GM19397 (cell line): Measurements from ENCODE around the gene ADAM17.
"Not testable (repeated sequence)": the region's sequence is repeated elsewhere in the genome, so short reads cannot be mapped to it uniquely, and the experiment has no call there.

ENCODE experiments used
- ATAC-seq: cut with Tn5 transposase; IDR thresholded peaks from one replicate; pipeline ENCODE4 v1.9.1; 2021; ENCODE audit warnings: mild to moderate bottlenecking, moderate library complexity; ENCODE audit not compliant: unreplicated experiment

ADAM17 gene

DNA sequence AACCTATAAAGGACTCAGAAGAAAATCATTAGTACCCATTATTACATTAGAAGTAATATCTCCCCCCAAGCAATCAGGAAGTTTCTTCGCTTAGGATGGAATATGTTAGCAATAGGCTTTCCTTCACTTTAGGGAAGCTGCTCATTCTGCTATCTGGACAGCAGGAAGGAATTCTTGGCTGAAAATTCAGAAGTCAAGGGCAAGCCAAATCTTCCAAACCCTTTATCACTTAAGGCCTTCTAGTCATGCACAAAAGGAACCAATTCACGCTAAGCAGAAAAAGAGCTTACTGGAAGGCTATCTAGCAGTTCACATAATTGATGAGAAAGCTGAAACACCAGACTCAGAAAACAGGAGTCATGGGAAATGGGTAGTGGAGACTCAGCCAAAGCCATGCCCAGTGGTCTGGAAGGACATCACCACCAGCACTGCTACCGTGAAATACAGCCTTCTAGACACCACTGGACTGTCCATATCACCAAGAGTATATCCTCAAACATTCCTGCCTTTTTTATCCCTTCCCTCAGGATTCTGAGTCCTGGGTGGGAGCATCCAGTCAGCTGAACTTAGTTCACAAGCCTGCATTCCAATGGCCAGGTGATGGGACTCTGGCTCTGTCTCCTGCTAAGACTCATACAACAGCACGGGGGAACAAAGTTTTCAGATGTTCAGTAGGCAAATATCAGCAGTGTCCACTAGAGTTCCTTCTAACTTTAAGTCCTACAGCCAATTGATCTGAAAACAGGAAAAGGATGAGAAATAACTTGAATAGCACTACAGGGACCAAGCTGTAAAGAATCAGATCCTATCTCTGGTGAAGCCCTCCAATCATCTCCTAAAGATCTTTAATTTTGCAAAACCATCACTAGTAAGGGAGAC is 14.8 kb upstream of the ADAM17 start:
- ATAC-seq, result no peak

GRCh38 chr2:9565436-9566153 is 10.0 kb upstream of the ADAM17 start:
- no peak for ATAC-seq

GRCh38 chr2:9560628-9561027 is 5.0 kb upstream of the ADAM17 start:
- ATAC-seq, result no peak

DNA sequence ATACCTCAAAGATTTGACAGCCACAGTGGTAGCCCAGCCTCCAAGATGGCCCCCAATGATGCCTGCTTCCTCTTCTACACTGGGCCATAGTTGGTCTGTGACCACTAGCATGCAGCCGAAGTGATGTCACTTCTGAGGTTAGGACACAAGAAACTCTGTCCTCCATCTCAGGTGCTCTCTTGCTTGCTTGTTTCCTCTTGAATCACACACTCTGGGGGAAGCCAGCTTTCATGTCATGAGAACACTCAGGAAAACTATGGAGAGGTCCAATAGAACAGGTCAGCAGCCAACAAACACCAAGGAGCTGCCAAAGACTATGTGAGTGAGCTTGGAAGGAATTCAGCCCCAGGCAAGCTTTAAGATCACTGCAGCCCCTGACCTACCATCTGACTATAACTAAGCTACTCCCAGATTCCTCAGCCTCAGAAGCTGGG is 3.3 kb upstream of the ADAM17 start:
- ATAC-seq, result no peak

DNA sequence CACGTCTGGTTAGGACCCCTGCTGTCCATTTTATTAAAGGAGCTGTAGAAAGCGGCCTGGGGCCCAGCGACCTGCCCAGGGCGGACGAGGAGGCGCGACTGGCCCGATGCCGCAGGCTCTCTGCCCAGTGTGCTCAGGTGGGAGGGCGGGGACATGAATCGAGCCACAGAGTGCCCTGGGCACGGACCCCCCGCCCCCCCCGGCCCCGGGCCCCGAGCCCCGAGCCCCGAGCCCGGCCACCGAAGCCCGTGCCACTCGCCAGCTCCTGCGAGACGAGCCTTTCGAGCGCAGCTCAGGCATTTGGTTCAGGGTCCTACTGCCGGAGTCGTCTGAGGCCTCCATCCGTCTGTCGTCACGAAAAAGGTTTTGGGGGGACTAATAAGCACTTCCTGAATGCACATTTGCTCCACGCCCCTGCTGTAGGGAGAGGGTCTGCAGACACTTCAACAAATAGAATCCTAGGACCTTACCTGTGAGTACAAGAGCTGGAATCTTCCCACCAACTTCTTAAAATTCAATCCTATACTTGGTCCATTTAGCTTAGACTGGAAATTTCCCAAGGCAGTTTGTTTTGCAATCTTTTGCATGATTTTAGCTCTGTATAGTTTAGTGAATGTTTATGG is 602 bp upstream of the ADAM17 start:
- ATAC-seq, result peak; percentile 22

- no peak for ATAC-seq
These were observed 721 bp downstream of the ADAM17 start for GRCh38 chr2:9554921-9555296.

DNA sequence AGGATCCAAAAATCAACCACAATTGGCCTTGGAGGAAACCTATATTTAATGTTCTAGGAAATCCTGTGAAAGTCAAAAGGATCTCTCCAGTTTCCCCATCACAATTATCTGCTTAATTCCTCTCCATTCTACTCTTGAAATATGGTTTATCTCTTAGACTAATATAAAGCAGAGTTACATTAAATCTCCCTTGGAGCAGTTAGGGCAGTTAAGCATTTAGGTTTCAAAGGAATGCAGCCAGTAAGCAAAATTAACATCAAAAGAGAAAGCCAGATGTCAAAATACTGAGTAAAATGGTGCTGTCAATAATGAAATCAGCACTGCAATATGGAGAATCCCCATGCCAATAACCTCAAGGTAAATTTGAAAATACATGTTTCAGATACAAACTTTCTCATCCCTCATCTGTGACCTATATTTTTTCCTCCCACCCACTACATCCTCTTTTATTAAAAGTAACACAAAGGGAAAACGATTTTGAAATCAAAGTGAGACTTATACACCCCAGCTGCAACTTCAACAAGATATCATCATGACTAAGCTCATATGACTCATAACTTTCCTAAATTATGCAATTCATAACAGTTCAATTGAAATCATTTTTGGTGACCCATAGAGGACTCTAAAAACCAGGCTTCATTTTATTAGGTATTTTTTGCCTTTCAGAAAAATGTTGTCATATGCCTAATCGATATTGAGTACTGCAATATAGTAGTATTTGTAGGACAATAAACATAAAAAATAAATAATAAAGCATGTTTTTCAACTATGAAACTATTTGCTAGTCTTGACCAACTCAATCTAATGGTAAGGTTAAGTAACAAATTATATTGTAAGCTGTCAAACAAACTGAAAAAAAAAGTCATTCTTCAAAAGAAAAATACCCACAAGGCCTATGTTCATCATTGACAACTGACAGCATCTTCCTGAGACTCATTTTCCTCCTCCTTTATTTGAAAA is 3.1 kb downstream of the ADAM17 start:
- no peak for ATAC-seq

DNA sequence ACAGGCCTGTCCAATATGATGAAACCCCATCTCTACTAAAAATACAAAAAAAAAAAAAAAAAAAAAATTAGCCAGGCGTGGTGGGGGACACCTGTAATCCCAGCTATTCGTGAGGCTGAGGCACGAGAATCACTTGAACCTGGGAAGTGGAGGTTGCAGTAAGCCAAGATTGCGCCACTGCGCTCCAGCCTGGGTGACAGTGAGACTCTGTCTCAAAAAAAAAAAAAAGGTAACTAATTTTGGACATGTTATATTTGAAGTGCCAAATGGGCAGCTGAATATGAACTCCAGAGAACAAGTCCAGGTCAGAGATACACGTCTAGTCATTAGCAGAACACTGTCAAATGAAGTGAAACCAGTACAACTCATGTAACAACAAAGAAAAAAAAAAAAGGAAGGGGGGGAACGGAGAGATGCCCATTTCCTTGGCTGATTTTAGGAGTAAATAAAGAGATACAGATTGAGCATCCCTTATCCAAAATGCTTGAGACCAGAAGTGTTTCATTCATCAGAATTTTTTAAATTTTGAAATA is 4.7 kb downstream of the ADAM17 start:
- ATAC-seq, result not testable (repeated sequence)

GRCh38 chr2:9549420-9549819 is 6.2 kb downstream of the ADAM17 start:
- peak; percentile 29 for ATAC-seq

GRCh38 chr2:9548506-9548905 is 7.1 kb downstream of the ADAM17 start:
- peak; percentile 40 for ATAC-seq

GRCh38 chr2:9547262-9547991 is 8.2 kb downstream of the ADAM17 start:
- ATAC-seq, result peak; percentile 8

DNA sequence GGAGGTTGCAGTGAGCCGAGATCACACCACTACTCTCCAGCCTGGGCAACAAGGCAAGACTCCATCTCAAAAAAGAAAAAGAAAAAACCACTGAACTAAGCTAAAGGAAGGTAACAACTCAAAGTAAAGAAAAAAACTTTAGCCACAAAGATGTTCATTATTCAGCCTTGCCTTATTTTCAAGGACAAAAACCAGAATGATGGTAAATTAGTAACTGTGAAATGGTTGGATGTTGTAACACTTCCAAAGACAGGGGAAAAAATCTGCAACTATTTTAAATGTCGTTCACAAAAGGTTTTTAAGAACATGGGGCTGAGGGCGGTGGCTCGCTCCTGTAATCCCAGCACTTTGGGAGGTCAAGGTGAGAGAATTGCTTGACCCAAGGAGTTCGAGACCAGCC is 10.1 kb downstream of the ADAM17 start:
- no peak for ATAC-seq

DNA sequence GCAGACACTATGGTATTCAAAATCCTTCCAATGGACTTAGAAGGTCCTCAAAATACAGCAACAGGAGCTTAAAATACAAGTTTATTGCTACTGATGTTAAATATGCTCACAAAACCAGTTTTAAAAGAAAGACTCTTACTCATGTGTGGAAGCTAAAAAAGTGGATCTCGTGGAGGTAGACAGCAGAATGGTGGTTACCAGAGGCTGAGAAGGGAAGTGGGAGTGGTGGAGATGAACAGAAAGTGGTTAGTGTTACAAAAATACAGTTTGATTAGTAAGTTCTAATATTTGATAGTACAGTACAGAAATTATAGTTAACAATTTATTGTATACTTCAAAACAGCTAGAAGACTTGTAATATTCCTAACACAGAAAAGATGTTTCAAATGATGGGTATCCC is 12.1 kb downstream of the ADAM17 start:
- ATAC-seq, result no peak

GRCh38 chr2:9539531-9539930 is 16.1 kb downstream of the ADAM17 start:
- ATAC-seq, result no peak

- no peak for ATAC-seq
These were observed 17.6 kb downstream of the ADAM17 start for GRCh38 chr2:9538000-9538507.

DNA sequence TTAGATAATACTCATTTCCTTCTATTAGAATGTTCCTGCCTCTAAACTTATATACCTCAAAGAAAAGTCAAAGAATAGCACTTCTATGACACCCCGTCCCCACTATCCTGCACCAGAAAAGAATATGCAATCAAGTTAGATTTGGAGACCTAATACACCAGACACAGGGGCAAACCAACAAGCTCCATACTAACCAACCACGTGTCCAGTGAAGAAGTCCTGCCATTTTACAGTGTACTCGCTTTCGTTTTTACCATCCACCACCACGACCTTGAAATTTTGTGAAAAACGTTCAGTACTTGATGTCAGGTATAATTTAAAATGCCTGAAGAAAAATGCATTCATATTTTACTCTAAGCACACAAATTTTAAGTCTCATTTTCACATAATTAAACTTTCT is 19.1 kb downstream of the ADAM17 start:
- ATAC-seq, result no peak

GRCh38 chr2:9535177-9535576 is 20.5 kb downstream of the ADAM17 start:
- no peak for ATAC-seq

DNA sequence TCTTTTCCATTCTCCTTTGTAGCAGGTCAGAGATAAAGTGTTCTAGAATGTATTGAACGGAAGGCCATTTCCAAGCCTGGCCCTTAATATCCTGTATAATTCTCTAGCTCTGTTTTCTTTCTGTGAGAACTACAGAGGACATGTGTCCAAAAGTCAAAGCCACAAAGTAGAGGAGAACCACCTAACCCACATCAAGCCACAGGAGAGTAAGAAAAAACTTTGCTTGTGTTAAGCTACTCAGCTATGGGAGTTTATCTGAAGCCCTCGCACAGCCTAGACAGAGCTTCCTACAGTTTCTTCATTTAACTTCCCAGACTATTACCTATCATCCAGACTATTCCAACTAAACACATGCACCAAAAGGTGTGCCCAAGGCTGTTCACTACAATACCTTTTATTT is 22.0 kb downstream of the ADAM17 start:
- no peak for ATAC-seq

DNA sequence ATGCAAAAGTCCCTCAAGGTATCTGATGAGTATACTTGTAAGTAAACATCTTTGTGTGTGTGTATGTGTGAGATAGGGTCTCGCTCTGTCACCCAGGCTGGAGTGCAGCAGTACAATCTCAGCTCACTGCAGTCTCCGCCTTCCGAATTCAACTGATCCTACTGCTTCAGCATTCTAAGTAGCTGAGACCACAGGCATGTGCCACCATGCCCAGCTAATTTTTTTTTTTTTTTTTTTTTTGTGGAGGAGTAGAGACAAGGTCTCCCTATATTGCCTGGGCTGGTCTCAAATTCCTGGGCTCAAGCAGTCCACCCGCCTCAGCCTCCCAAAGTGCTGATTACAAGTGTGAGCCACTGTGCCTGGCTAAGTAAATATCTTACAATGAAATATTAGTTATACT is 23.2 kb downstream of the ADAM17 start:
- no peak for ATAC-seq
